HG02798 (cell line): ENCODE results near the gene PCARE.

Source experiments
- ATAC-seq: cut with Tn5 transposase; IDR thresholded peaks from one replicate; pipeline ENCODE4 v1.9.1; 2021; ENCODE audit warnings: mild to moderate bottlenecking; ENCODE audit not compliant: unreplicated experiment, poor library complexity

The PCARE gene

DNA sequence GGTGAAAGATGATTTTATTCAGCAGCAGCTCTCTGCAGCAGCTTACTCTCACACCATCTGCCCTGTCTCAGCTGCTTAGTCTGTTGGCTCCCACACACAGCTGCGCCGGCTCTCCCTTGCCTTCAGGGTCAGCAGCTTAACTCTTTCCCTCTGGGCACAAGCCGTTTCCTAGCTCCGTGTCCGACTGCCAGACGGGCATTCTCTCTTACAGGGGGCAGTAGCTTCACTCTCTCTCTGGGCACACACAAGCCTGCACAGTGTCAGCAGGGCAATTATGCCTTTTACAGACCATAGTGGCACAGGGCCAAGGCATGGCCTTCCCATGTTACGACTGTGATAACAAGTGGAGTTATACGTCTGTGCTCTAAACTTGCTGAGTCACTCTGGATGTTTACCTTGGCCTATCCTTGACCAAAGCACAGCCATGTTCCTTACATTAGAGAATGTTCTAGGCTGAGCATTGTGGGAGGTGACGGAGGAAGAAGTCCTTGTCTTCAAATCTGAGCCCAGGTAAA, 31.7 kb downstream of the PCARE start:
- ATAC-seq, result no peak

DNA sequence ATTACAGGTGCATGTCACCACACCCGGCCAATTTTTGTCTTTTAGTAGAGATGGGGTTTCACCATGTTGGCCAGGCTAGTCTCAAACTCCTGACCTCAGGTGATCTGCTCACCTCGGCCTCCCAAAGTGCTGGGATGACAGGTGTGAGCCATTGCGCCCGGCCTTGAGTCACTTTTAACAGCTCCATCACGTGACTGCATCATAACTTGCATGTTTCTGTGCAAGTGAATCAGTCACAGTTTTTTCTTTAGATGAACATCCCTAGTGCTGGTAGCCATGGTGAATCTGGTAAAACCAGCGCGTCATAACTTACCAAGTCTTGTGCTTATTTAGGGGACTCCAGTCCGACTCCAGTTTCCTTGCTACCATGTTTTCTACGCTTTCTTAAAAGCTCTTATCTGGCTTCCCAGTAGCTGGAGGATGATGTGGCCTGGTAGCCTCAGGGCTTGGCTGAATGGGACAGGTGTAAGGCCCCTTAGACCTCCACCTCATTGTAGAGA, 33.1 kb downstream of the PCARE start:
- no peak for ATAC-seq

DNA sequence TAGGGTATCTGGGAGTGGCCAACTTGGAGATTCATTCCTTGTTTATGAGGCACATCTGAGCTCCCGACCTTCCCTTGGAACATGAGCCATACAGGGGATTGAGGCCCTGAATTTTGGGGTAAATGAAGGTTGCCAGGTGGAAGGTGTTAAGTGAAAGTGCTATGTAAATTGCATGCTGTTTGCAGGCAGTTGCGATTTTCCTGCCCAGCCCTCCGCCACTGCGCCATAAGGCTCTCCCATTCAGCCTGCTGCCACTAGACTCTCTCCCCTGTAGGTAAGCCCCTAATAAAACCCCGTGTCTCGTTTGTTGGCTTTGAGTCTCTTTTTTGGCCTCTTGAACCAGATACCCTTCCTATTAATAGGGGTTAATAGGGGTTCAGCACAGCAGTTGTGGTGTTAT, 33.8 kb downstream of the PCARE start:
- peak; percentile 16 for ATAC-seq

DNA sequence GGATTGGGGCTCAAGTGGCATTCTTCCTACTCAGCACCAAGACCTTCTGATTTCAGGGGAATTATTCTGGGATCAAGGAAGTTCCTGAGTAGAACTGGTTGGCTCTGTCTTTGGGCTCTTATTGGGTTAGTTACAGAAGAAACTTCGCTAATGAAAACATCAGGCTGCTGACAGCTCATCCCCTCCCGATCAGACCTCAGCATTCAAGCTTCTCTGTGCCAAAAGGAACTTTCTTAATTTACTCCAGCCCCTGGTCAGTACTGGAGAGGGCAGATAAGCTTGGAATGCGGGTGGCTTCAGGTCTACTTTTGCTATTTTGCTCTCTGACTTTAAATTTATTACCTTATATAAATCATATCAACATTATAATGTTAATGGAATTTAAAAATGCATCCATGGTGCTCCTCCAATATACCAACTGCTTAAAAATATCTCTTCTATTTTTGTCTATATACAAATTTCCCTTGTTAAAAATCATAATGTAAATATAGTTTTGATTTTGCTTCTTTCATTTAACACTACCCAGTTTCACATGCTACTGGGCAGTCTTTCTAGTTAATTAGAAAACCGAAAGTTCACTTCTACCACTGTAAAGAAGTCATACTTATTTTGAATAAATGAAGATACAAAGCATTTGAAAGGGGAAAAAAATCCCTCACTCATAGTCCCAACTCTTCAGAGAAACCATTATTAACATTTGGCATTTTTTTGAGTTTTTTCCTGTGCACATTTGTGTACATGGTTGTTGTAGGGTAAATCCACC, 34.4 kb downstream of the PCARE start:
- peak; percentile 79 for ATAC-seq

DNA sequence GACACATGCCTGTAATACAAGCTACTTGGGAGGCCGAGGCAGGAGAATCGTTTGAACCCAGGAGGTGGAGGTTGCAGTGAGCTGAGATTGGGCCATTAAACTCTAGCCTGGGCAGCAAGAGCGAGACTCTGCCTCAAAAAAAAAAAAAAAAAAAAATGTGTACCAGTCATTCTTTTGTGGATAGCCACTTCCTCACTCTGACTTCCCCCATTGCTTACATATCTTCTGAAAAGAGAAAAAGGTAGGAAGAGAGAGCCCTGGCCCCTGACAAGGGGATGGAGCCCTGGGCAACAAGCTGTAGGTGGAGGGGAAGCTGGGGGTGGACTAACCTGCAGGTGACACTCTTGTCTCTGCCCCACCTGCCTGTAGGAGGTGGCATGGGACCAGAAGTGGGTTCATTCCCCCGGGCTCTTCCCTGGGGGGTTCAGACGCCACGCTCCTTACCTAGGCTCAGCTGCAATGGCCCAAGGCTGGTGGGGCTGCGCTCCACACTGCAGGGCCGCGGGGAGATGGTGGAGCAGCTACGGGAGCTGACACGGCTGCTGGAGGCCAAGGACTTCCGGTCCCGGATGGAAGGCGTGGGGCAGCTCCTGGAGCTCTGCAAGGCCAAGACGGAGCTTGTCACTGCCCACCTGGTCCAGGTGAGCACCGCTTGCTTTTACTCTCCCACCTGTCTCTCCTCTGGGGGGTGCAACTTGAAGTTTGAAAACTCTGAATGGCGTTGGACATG, 39.1 kb downstream of the PCARE start:
- no peak for ATAC-seq

DNA sequence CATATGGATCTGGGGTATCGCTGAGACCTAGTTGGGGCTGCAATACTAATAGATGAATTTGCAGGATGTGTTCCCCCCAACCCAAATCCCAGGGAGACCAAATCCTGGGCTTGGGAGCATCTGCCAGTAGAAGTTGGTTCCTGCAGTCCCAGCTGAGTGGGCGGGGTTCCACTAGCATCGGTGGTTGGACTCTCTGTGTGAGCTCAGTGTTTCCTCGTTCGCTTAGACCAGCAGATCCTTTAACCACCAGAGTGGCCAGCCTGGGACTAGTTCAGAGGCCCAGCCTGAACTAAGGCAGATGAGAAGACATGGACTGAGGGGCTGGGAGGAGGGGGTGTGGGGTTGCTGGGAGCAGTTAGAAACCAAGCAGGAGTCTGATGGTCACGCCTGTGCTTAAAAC, 40.7 kb downstream of the PCARE start:
- ATAC-seq, result no peak

DNA sequence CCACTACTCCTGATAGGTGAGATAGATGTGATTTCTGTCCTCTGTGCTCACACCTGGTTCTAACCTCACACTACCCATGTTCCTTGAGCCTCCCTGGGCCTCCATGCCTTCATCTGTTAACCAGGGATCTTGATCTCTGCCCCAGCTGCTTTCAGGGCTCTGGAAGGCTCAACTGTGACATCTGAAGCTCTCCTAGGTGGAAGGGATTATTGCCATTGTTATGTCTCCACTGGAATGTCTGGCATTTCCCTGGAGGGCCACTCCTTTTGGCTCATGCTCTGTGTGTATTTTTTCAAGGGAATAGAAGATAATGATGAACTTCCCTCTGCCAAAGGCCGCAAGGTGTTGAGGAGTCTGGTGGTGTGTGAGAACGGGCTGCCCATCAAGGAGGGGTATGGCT, 41.2 kb downstream of the PCARE start:
- no peak for ATAC-seq

DNA sequence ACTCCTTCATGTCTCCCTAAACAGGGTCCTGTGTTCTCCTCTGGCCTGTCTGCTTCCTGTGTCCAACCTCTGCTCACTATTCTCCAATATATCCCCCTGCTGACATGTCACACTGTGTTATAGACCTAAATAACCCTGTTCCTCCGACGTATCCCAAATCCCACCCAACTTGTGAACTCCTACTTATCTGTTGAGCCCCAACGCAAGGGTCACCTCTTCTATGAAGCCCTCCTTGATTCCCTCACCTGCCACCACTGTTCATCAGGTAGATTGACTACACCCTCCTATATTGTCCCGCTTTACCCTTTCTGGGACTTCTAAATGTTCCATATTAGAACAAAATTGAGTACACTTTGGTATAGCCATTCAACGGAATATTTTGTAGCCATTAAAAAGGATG, 42.1 kb downstream of the PCARE start:
- no peak for ATAC-seq

DNA sequence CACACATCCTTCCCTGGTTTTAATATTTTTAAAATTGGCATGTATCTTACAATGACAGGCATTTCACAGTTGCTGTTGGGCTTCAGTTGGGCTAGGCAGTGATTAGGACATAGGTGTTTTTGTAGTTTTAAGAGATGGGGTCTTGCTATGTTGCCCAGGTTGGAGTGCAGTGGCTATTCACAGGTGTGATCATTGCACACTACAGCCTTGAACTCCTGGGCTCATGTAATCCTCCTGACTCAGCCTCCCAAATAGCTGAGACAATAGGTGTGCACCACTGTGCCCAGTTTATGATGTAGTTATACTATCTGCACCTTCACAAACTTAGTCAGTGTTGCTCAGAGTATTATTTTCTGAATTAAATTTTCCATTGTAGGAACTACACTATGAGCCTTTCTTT, 43.3 kb downstream of the PCARE start:
- ATAC-seq, result no peak

DNA sequence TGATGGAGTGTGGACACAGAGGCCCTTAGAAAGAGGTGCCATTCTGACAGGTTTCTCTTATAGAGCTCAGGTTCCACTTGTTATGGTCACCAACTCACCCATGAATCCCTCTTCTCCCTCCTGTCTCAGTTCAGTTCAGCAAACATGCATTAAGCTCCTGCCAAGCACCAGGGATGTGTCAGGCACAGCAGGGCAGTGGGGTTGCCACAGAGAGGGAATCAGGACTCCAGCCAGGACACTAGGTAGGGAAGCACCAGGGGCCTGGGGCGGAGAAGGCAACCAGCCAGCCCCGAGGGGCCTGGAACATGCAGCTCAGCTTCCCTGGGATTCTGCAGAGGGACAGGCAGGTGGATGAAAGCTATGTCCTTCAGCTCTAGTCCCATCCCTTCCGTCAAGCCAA, 48.6 kb downstream of the PCARE start:
- no peak for ATAC-seq

DNA sequence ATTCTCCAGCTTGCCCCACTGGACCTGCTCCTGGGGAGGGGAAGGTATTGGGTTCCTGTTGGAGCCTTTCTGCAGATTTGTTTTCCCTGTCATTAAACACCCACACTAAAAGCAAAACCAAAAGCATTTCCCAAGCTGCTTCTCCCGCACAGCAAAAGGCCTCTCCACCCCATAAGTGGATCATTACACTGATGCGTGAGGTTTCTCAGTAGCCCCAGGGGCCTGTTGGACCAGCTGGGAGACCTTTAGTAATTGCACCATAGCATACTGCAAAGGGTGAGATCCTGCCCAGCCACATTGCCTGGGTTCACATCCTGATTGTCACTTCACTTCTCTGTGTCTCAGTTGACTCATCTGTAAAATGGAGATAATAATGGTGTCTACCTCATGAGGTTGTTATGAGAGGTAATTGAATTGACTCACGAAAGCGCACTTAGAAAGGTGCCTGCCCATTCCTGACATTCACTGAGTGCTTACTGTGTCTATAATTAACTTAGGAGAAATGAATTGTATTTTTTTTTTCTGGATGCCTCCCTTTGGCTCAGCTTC, 49.4 kb downstream of the PCARE start:
- ATAC-seq, result no peak

DNA sequence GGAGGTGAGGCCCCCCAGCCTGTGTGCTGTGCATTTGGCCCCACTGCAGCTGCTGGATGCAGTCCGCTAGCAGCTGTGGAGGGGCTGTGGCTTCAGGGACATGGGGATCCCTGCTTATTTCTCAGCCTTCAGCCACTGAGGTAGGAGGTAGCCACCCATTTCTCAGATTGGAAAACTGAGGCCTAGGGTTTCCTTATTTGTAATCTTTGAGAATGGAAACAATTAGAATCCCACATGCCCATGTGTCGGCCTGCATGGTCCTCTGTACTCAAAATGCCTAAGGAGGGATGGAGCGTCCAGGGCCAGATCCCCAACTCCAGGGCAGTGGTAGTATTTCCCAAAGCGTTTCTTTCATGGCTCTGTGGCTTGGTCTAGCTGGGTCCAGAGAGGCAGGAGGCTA, 51.1 kb downstream of the PCARE start:
- ATAC-seq, result no peak

DNA sequence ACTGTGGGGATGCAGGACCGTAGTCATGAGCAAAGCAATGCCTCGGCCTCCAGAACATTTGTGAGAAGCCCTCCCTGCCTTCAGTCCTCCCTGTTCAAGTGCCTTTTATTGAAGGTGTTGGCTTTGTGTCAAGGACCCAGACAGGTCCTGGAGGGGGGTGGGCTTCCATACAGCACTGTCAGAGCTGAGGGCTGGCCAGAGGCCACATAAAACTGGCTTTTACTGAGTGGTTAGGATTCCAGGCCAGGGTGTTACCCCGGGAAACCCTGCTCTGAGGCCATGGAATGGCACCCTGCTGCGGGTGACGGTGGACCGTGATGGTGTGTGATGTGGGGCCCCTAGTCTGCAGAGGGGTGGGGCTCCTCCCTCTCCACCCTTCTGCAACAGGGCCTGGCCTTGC, 51.6 kb downstream of the PCARE start:
- ATAC-seq, result no peak

DNA sequence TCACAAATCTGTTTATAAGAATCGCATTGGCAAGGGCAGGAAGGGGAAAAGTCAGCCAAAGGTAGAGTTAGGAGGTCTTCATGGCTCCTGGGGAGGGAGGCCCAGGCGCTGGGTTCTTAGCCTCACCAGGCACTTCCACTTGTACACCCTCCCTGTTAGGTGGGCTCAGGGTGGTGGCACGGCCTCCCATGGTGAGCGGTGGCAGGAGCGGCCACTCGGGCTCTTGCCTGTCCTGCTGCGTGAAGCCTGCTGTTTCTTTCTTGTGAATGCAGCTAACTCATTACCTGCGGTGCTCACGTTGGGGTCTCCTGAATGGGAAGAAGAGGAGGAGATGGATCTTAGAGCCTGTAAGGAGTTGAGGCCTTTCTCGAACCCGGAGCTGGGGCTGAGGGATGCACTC, 52.4 kb downstream of the PCARE start:
- ATAC-seq, result no peak

DNA sequence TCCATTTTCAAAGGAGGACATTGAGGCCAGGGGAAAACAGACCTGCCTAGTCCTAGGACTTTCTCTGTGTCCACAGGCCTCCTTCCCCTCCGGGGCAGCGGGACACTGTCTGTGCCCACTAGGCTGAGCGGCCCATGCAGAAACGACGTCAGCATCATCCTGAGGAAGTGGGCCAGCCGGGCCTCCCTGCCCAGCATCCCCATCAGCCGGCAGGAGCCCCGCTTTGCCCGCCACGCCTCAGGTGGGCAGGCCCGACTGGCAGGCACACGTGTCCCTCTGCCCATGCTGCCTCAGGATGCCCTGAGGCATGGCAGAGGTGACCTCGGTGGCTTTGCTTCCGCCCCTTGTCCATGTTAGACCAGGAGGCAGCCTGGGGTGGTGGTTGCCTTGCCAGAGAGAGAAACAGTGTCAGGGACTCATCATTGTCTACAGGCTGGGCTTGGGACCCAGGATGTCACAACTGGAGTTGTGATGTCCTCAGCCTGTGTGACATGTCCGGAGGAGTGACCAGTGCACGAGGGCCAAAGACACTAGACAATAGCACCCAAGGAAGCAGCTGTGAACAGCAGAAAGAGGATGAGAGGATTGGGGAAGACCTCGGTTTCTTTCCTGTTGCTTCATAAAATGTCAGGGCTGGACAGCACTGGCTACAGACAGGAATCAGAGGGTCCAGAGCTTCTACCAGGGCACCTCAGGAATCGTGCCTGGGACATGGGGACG, 56.4 kb downstream of the PCARE start:
- ATAC-seq, result no peak

DNA sequence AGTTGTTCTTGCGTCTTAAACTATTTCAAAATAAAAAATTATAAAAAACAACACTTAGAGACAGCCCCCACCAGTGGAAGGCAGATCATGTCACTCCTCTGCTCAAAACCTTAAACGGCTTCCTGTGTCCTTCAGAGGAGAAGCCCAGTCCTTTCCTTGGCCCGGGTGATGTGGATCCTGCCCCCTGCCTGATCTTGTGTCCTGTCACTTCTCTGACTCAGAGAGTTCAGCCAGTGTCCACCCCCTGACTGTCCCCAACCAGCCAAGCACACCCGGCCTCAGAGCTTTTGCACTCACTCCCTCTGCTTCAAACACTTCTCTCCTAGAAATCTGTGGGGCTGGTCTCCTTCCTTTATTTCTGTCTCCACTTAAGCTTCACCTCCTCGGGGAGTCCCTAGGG, 57.8 kb downstream of the PCARE start:
- ATAC-seq, result no peak

DNA sequence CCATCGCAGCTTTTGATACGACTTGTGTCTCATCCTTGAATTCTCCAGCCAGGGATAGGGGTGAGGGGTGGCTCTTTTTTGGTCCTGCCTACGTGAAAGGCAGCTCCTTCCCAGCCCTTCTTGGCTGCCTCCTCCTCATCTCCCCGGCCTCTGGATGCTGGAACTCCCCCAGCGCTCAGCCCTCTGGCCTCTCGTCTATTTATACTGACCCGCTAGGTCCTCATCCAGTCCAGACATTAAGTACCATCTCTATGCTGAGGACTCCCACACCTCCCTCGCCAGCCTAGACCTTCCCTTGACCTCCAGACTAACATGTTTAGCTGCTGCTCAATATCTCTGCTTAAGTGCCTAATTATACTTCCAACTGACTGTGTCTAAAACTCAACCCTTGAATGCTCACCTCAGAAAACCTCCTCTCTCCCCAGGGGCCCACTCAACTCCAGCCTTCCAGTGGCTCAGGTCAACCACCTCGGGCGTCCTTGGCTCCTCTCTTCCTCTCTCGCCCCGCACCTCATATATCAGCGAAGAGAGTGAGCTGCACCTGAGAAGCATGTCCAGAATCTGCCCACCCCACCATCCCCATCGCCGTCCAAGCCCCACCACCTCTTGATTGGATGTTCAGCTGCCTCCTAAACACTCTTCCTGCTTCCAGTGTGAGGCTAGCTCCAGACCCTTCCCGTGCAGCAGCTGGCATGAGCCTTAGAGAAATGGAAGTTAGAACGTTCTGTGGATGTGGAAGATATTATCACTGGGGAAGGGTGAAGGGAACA, 58.4 kb downstream of the PCARE start:
- no peak for ATAC-seq

DNA sequence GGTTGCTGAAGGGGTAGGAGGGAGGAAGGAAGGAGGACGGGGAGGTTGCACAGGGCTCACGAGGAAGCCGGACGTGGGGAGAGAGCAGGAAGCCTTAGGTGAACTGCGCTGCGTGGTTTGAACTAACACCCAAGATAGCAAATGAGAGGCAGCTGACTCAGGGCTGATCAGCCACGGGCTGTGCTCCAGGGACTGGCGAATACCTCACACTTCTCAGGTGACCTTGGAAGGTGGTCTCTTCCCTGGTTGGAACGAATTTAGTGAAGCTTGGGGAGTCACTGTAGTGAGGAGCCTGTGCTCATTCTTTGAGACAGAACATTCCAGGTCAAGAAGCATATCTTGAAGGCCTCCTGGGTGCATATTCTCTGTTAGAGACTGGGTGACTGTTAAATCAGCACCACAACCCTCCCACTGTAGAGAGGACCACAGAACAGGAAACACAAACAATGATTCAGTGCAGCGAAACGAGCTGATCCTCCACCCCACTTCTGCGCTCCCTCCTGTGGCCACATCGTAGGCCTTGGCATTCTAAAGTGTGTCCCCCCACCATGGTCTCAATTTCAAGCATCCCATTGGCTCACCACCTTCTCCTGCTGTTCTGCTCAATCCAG, 59.4 kb downstream of the PCARE start:
- ATAC-seq, result no peak

DNA sequence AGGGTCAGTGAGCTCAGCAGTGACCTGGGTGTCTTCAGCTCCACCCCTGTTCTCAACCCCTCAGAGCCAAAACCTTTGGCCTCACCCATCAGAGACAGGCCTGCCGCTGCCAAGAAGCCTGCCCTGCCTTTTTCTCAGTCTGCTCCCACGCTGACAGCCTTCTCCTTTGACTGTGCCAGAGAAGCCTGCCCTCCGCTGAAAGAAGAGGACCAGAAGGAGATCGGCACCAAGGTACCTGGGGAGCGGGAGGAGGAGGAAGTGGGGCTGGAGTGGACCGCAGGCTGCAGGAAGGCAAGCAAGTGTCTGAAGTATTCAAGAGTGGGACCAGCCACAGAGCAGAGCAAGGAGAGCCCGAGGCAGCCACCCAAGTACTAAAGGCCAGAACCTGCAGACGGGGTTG, 60.0 kb downstream of the PCARE start:
- ATAC-seq, result no peak
